HT1080 (cell line): Measurements from ENCODE around the gene RGN. TPM values are rescaled to one million over a fixed set of nuclear protein-coding genes. Genes with fewer than 3 reads are reported as not detected.
"Not testable (repeated sequence)": the region's sequence is repeated elsewhere in the genome, so short reads cannot be mapped to it uniquely, and the experiment has no call there.

Source experiments
- DNase-seq: peaks from one replicate; pipeline ENCODE4 v3.0.0-alpha.2; 2015; ENCODE audit warnings: low read depth
- polyA plus RNA-seq, 2 experiments: library from polyadenylated mRNA; depleted of rRNA; stranded (reverse); fragments of >200 nt; gene quantifications; 2 replicates each; pipeline ENCODE4 v1.2.3, GENCODE V29; 2015
- total RNA-seq: library from RNA; depleted of rRNA; stranded (reverse); fragments of >200 nt; shearing (Covaris generic); gene quantifications from 2 replicates; pipeline ENCODE4 v1.2.3, GENCODE V29; 2014; rRNA removed

Gene RGN
- not detected in 2 replicates for total RNA-seq
- polyA plus RNA-seq (2015; cell fraction: cytosol; rRNA removed), result not detected in 2 replicates
- polyA plus RNA-seq (2015; cell fraction: nucleus; rRNA removed), result not detected in 2 replicates

- DNase-seq, result no peak
Observed at GRCh38 chrX:47078129-47079043, at the start of gene RGN. TSS of gene RGN (plus strand) at chrX:47078443. CDS start at chrX:47081145, 2,702 bp downstream.

- DNase-seq, result peak; percentile 10
Observed at GRCh38 chrX:47030339-47030738, 47.9 kb upstream of the RGN start.

- DNase-seq, result no peak
Observed at GRCh38 chrX:47047989-47048388, 30.3 kb upstream of the RGN start.

- no peak for DNase-seq
Observed at GRCh38 chrX:47059142-47059874, 18.9 kb upstream of the RGN start.

- no peak for DNase-seq
Observed at GRCh38 chrX:47060708-47061107, 17.5 kb upstream of the RGN start.

GRCh38 chrX:47061238-47061919 is 16.9 kb upstream of the RGN start:
- DNase-seq, result no peak

- DNase-seq, result no peak
Observed at GRCh38 chrX:47063179-47063578, 15.1 kb upstream of the RGN start.

GRCh38 chrX:47068214-47068613 is 10.0 kb upstream of the RGN start:
- DNase-seq, result no peak

- no peak for DNase-seq
Observed at GRCh38 chrX:47068720-47069119, 9.5 kb upstream of the RGN start.

GRCh38 chrX:47080215-47080914 is 2.1 kb downstream of the RGN start:
- no peak for DNase-seq

GRCh38 chrX:47080915-47081236 is 2.6 kb downstream of the RGN start:
- DNase-seq, result no peak

GRCh38 chrX:47091149-47091775 is 13.0 kb downstream of the RGN start:
- DNase-seq, result no peak

- DNase-seq, result no peak
Observed at GRCh38 chrX:47093248-47093647, 15.0 kb downstream of the RGN start.

- no peak for DNase-seq
Observed at GRCh38 chrX:47093860-47094259, 15.6 kb downstream of the RGN start.

GRCh38 chrX:47097018-47097417 is 18.8 kb downstream of the RGN start:
- DNase-seq, result no peak

- DNase-seq, result no peak
Observed at GRCh38 chrX:47098338-47099094, 20.3 kb downstream of the RGN start.

- DNase-seq, result no peak
Observed at GRCh38 chrX:47101206-47101605, 23.0 kb downstream of the RGN start.

GRCh38 chrX:47110936-47111615 is 32.8 kb downstream of the RGN start:
- not testable (repeated sequence) for DNase-seq

GRCh38 chrX:47112316-47112954 is 34.2 kb downstream of the RGN start:
- DNase-seq, result no peak
